Stomach (tissue), 4 donors: ENCODE results near the gene OR13C2.
"Not testable (repeated sequence)": the region's sequence is repeated elsewhere in the genome, so short reads cannot be mapped to it uniquely, and the experiment has no call there.

Source experiments
- CTCF ChIP-seq, 7 experiments: fragments of 450-650 bp in 4 of 7; fragments of 200-600 bp in 3 of 7; sonication (generic) in 3 of 7; IDR thresholded peaks; one replicate each; pipeline ENCODE4 v1.5.1; 2016 to 2019; ENCODE audit warnings: antibody characterized with exemption in 7 of 7, control low read depth in 2 of 7, mild to moderate bottlenecking in 1 of 7
- POLR2A ChIP-seq, 4 donors: fragments of 450-650 bp; IDR thresholded peaks; one replicate each; pipeline ENCODE4 v1.6.1; 2016; ENCODE audit warnings: antibody characterized with exemption in 4 of 4, control low read depth in 2 of 4, mild to moderate bottlenecking in 1 of 4, moderate library complexity in 1 of 4
- POLR2AphosphoS5 ChIP-seq, 3 donors: sonication (generic); formaldehyde crosslinking; IDR thresholded peaks; one replicate each; pipeline ENCODE4 v1.6.1; 2016; ENCODE audit warnings: antibody characterized with exemption in 3 of 3

- TF ChIP-seq CTCF, POLR2A, POLR2AphosphoS5 (IDR thresholded peaks at IDR 0.05): not testable (repeated sequence)
These were observed 20.5 kb upstream of the OR13C2 start for GRCh38 chr9:104625964-104626363.
